Psoas muscle (tissue), 8 donors: ENCODE measurements around the gene FURIN. TPM values are rescaled to one million over a fixed set of nuclear protein-coding genes. Genes with fewer than 3 reads are reported as not detected.
A peak's percentile ranks its signal among the peaks of the same experiment; 100 is the strongest.

ENCODE experiments used
- ATAC-seq, 4 donors: fragments of 200-7000 bp; cut with Tn5 transposase; one replicate each; pipeline ENCODE4 v1.9.1; 2020; ENCODE audit warnings: moderate library complexity in 3 of 4, mild to moderate bottlenecking in 2 of 4
- DNase-seq, 2 donors: peaks; one replicate each; pipeline ENCODE4 v3.0.0-alpha.2; 2020
- H3K27ac ChIP-seq: fragments of 200-600 bp; one replicate; pipeline ENCODE4 v1.8.0; 2022
- H3K27me3 ChIP-seq, 3 donors: fragments of 200-600 bp in 1 of 3; one replicate each; pipeline versions ENCODE4 v1.6.1 to v1.8.0; 2013 to 2022; ENCODE audit warnings: low read length in 2 of 3, mild to moderate bottlenecking in 2 of 3, moderate library complexity in 1 of 3; ENCODE audit not compliant: insufficient read depth in 3 of 3
- H3K36me3 ChIP-seq, 2 donors: fragments of 200-600 bp in 1 of 2; one replicate each; pipeline versions ENCODE4 v1.6.1 to v1.8.0; 2013 to 2022; ENCODE audit warnings: low read depth in 1 of 2, mild to moderate bottlenecking in 1 of 2, moderate library complexity in 1 of 2; ENCODE audit not compliant: insufficient read depth in 1 of 2
- H3K4me1 ChIP-seq: fragments of 200-600 bp; one replicate; pipeline ENCODE4 v1.8.0; 2022
- H3K4me3 ChIP-seq: fragments of 200-600 bp; one replicate; pipeline ENCODE4 v1.8.0; 2022; ENCODE audit warnings: mild to moderate bottlenecking
- H3K9me3 ChIP-seq: fragments of 200-600 bp; one replicate; pipeline ENCODE4 v1.8.0; 2022
- WGBS, 3 donors: extraction: QIAGEN DNeasy Blood & Tissue Kit; methylation state at CpG; one replicate each; pipeline versions ENCODE4 v1.1.6 to v1.1.7; 2013; 5-methylcytosine and 5-hydroxymethylcytosine counted together
- intact Hi-C, 2 donors: fragments of 100-400 bp; cut with DNase I; formaldehyde crosslinking; loops; one replicate each; pipeline versions ENCODE4 v1.11.0 to v1.14.2; 2022
- long read RNA-seq, 2 donors: library from polyadenylated mRNA; unstranded; transcript quantifications; one replicate each; pipeline ENCODE4 v2.0.0, GENCODE V29; 2021
- polyA plus RNA-seq, 3 donors: library from polyadenylated mRNA; stranded (reverse); fragments of 200-250 nt; gene quantifications; one replicate each; pipeline ENCODE4 v1.2.3, GENCODE V29; 2013
- total RNA-seq, 4 donors: library from RNA; stranded (reverse); fragmentation: NEBNext Ultra II Directional in 2 of 4; extraction: Animal tissue kit (Norgen Biotek cat#: 25700) in 2 of 4; gene quantifications; one replicate each; pipeline versions ENCODE4 v1.2.1 to v1.2.4, GENCODE V29; 2021 to 2023
- TF ChIP-seq, protein P1 (sequence below): fragments of 200-600 bp; IDR thresholded peaks from one replicate; pipeline ENCODE4 v1.8.0; 2022; ENCODE audit warnings: antibody characterized with exemption
- donor health status: healthy with polysubstance abuse.
- donor health status: DM: no; HTN: no; CAD: no; lungs with moderate emphysema.
- donor health status: Bipolar disorder and iron deficiency.
- donor health status: healthy.
- donor health status: DM: yes; HTN: yes; CAD: no.
- donor health status: DM: no; HTN: no; CAD: no.
- donor health status: DM: no; HTN: no; CAD: no.
- donor health status: DM: yes; HTN: yes; CAD: no.

The FURIN gene
- total RNA-seq (10 to 100 TPM; 27.2 to 67.8 (median 55.7) TPM), polyA plus RNA-seq (10 to 100 TPM; 37.6 to 99.3 (median 40.8) TPM)
- long read RNA-seq, donor 1, partial matches to known transcripts: 23 of 23 reads
- long read RNA-seq, donor 1, other reads (novel, unspliced or antisense): 0 of 23 reads
- long read RNA-seq, donor 2, full-length matches to known transcripts: 8 of 68 reads
- long read RNA-seq, donor 2, partial matches to known transcripts: 28 of 68 reads
- long read RNA-seq, donor 2, other reads (novel, unspliced or antisense): 32 of 68 reads

GRCh38 chr15:90868261-90868689 is at the start of gene FURIN:
Gene FURIN (plus strand): TSS chr15:90868588. CDS start chr15:90875741, 7,153 bp downstream.
- peaks cover 28% of the 10 kb centered on the region for H3K4me1 ChIP-seq
- intact Hi-C loops: no loop called here
- TF ChIP-seq, protein P1, sequence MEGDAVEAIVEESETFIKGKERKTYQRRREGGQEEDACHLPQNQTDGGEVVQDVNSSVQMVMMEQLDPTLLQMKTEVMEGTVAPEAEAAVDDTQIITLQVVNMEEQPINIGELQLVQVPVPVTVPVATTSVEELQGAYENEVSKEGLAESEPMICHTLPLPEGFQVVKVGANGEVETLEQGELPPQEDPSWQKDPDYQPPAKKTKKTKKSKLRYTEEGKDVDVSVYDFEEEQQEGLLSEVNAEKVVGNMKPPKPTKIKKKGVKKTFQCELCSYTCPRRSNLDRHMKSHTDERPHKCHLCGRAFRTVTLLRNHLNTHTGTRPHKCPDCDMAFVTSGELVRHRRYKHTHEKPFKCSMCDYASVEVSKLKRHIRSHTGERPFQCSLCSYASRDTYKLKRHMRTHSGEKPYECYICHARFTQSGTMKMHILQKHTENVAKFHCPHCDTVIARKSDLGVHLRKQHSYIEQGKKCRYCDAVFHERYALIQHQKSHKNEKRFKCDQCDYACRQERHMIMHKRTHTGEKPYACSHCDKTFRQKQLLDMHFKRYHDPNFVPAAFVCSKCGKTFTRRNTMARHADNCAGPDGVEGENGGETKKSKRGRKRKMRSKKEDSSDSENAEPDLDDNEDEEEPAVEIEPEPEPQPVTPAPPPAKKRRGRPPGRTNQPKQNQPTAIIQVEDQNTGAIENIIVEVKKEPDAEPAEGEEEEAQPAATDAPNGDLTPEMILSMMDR: no peak

DNA sequence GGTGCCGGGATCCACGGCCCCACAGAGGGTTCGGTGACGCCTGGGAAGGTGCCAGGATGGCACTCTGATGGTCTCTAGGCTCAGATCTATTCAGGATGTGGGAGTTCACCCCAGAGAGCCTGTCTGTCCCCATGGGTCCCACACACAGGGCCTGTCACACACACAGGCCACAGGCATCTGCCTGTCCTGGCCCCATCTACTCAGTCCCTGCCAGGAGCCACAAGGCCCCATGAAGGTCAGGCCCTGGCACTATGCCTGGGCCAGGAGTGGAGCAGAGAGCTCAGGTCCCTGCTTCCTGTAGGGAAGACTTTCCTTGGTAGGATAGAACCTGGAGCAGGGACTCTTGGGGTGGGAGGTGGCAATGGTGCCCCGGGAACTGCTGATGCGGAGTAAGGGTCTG is 49.0 kb upstream of the FURIN start:
- peak in 3 of 4 donors; percentile 44 to 53 (median 48) for ATAC-seq
- no peaks in the 10 kb centered on the region for H3K9me3 ChIP-seq
- H3K4me3 ChIP-seq: no peak overlapping the region
- H3K4me1 ChIP-seq: no peaks in the 10 kb centered on the region
- no peak for DNase-seq
- 71 to 87% (median 78%) methylated on average over 3 to 6 of the region's 6 CpGs for WGBS, 3 donors
- no peaks in the 10 kb centered on the region for H3K36me3 ChIP-seq
- H3K27me3 ChIP-seq: no peaks in the 10 kb centered on the region
- TF ChIP-seq, protein P1: no peak
- no peak overlapping the region for H3K27ac ChIP-seq
- intact Hi-C loops: no loop called here

More at GRCh38 chr15:90868261-90868689, at the start of gene FURIN:
- Histone ChIP-seq H3K27me3 (no peaks in the 10 kb centered on the region), H3K36me3 (peaks cover 0 to 2% of the 10 kb centered on the region in 2 donors), H3K27ac (peak within 1 kb of the TSS; percentile 93), H3K4me3 (no peak within 1 kb of the TSS), H3K9me3 (no peaks in the 10 kb centered on the region)
- WGBS, 3 donors: 77 to 91% (median 77%) methylated on average over 6 of the region's 6 CpGs
- DNase-seq: no peak
- no peak for ATAC-seq

- no peaks in the 10 kb centered on the region for H3K4me1 ChIP-seq
- WGBS, 3 donors: 80 to 89% (median 81%) methylated on average over 11 to 12 of the region's 12 CpGs
- H3K27me3 ChIP-seq: no peaks in the 10 kb centered on the region
- no peak overlapping the region for H3K4me3 ChIP-seq
- H3K36me3 ChIP-seq: no peaks in the 10 kb centered on the region
- intact Hi-C loops: no loop called here
- ATAC-seq (peak in 2 of 4 donors; percentile 12 to 20), DNase-seq (no peak)
- TF ChIP-seq, protein P1: no peak
- no peak overlapping the region for H3K27ac ChIP-seq
- H3K9me3 ChIP-seq: no peaks in the 10 kb centered on the region
These were observed 48.5 kb upstream of the FURIN start for GRCh38 chr15:90819850-90820249.

DNA sequence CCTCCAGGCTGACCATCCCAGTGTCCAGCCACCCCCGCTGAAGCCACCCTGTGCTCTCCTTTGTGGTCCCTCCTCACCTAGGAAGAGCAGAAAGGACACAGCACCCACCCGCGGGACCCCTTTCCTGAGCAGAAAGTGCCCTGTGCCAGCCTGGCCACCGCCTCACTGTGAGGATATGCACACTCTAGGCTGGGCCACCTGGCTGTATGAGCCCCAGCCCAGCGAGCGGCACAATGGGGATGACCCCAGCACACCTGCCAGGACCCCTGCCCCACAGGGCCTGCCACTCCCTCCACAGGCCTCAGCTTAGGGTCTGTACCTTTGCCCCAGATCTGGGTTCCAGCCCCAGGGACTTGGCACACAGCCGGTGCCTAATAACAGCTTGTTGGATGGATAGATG is 47.9 kb upstream of the FURIN start:
- Histone ChIP-seq H3K4me1 (no peaks in the 10 kb centered on the region), H3K27me3 (no peaks in the 10 kb centered on the region), H3K36me3 (no peaks in the 10 kb centered on the region), H3K27ac (no peak overlapping the region), H3K4me3 (no peak overlapping the region), H3K9me3 (no peaks in the 10 kb centered on the region)
- DNase-seq (no peak), ATAC-seq (no peak)
- intact Hi-C loops: no loop called here
- TF ChIP-seq, protein P1: no peak
- WGBS, 3 donors: 89 to 93% (median 91%) methylated on average over 7 of the region's 7 CpGs
